Cortex of kidney (tissue), 1 donor: ENCODE data around the gene UTP18.

Source experiments
- DNase-seq: peaks from one replicate; lab custom pipeline; 2025; lab: John Stamatoyannopoulos, UW

UTP18 gene

GRCh38 chr17:51335883-51336822, 75.8 kb downstream of the UTP18 start:
- no peak for DNase-seq

- no peak for DNase-seq
Observed at GRCh38 chr17:51341457-51341856, 81.1 kb downstream of the UTP18 start.

- no peak for DNase-seq
Observed at GRCh38 chr17:51342257-51342656, 81.9 kb downstream of the UTP18 start.

GRCh38 chr17:51344532-51344931, 84.2 kb downstream of the UTP18 start:
- no peak for DNase-seq

- no peak for DNase-seq
Observed at GRCh38 chr17:51346218-51346982, 86.1 kb downstream of the UTP18 start.
